CD4-positive, alpha-beta T cell (primary cell): ENCODE results near the gene TIMM22. TPM values are rescaled to one million over a fixed set of nuclear protein-coding genes. Genes with fewer than 3 reads are reported as not detected.

ENCODE experiments used
- ATAC-seq: fragments of 200-7000 bp; cut with Tn5 transposase; one replicate; pipeline ENCODE4 v1.10.0; 2022; ENCODE audit warnings: mild to moderate bottlenecking; ENCODE audit not compliant: poor library complexity
- CTCF ChIA-PET: fragments of 350-600 bp; sonication (Branson Sonifier 250); formaldehyde crosslinking; loops from one replicate; lab custom pipeline; 2021; ENCODE audit warnings: antibody characterized with exemption, inconsistent platforms; lab: Charles Lee
- POLR2A ChIA-PET: fragments of 350-600 bp; sonication (Branson Sonifier 250); formaldehyde crosslinking; loops from one replicate; lab custom pipeline; 2021; ENCODE audit warnings: antibody characterized with exemption, inconsistent platforms; lab: Charles Lee
- DNase-seq, 14 experiments: peaks; one replicate each; pipeline ENCODE4 v3.0.0-alpha.2; 2013 to 2020; ENCODE audit warnings: mixed read lengths in 2 of 14
- H3K27ac ChIP-seq, 2 donors: one replicate each; pipeline versions ENCODE4 v1.5.1 to v1.7.0; 2013; ENCODE audit warnings: low read length in 2 of 2, low read depth in 1 of 2, mild to moderate bottlenecking in 1 of 2
- H3K27me3 ChIP-seq, 2 experiments: 1 replicate in 1 of 2; 2 replicates in 1 of 2; pipeline versions ENCODE4 v1.6.1 to v1.7.0; 2013; ENCODE audit warnings: low read length in 2 of 2, control low read depth in 1 of 2, mild to moderate bottlenecking in 1 of 2, moderate library complexity in 1 of 2; ENCODE audit not compliant: insufficient read depth in 2 of 2, control insufficient read depth in 1 of 2
- H3K36me3 ChIP-seq: one replicate; pipeline ENCODE4 v1.6.1; 2013; ENCODE audit warnings: low read length, control low read depth; ENCODE audit not compliant: insufficient read depth
- H3K4me1 ChIP-seq: one replicate; pipeline ENCODE4 v1.6.1; 2013; ENCODE audit warnings: low read length, control low read depth; ENCODE audit not compliant: insufficient read depth
- H3K4me3 ChIP-seq: one replicate; pipeline ENCODE4 v1.5.1; 2013; ENCODE audit warnings: mild to moderate bottlenecking, low read length, moderate library complexity
- H3K9me3 ChIP-seq, 2 experiments: 1 replicate in 1 of 2; 2 replicates in 1 of 2; pipeline versions ENCODE4 v1.6.1 to v1.7.0; 2013; ENCODE audit warnings: low read length in 2 of 2, mild to moderate bottlenecking in 2 of 2, control low read depth in 1 of 2, moderate library complexity in 1 of 2; ENCODE audit not compliant: control insufficient read depth in 1 of 2, insufficient read depth in 1 of 2
- H3K27ac Mint-ChIP-seq: one replicate; pipeline ENCODE4 v1.8.0; 2020; ENCODE audit warnings: mixed read lengths
- H3K27me3 Mint-ChIP-seq: one replicate; pipeline ENCODE4 v1.8.0; 2021; ENCODE audit warnings: mixed read lengths
- H3K36me3 Mint-ChIP-seq: one replicate; pipeline ENCODE4 v1.8.0; 2021; ENCODE audit warnings: low read depth, mixed read lengths
- H3K4me1 Mint-ChIP-seq: one replicate; pipeline ENCODE4 v1.8.0; 2021; ENCODE audit warnings: low read depth, mixed read lengths
- H3K4me3 Mint-ChIP-seq: one replicate; pipeline ENCODE4 v1.8.0; 2020; ENCODE audit warnings: mild to moderate bottlenecking, mixed read lengths
- H3K9me3 Mint-ChIP-seq: one replicate; pipeline ENCODE4 v1.8.0; 2020; ENCODE audit warnings: mixed read lengths
- CTCF ChIP-seq: fragments of 200-600 bp; IDR thresholded peaks from one replicate; pipeline ENCODE4 v1.8.0; 2022; ENCODE audit warnings: antibody characterized with exemption, mild to moderate bottlenecking
- intact Hi-C, 2 experiments: fragments of 100-400 bp; cut with DNase I in 1 of 2; cut with micrococcal nuclease in 1 of 2; formaldehyde crosslinking; loops; one replicate each; pipeline versions ENCODE4 v1.15.1 to v1.9.0; 2023 to 2025; cut with DNase I, micrococcal nuclease
- total RNA-seq, 174 experiments: library from RNA in 2 of 174; stranded (reverse) in 2 of 174; gene quantifications; one replicate each; pipeline ENCODE4 v1.2.3 and lab custom pipeline; 2021 to 2026

Gene TIMM22
- total RNA-seq, 2 experiments from 2014 or later = 10.2 to 10.9 TPM

- Mint-ChIP-seq H3K4me1 (peaks cover 36% of the 10 kb centered on the region), H3K36me3 (peaks cover 66% of the 10 kb centered on the region), H3K4me3 (no peak overlapping the region), H3K27me3 (no peaks in the 10 kb centered on the region), H3K27ac (no peak overlapping the region), H3K9me3 (no peaks in the 10 kb centered on the region)
- ATAC-seq (no peak), DNase-seq (peak in 1 of 14 experiments; percentile 14)
- Histone ChIP-seq H3K4me3 (no peak overlapping the region), H3K27me3 (no peaks in the 10 kb centered on the region), H3K27ac (no peak overlapping the region), H3K36me3 (peaks cover 60% of the 10 kb centered on the region), H3K4me1 (peaks cover 28% of the 10 kb centered on the region), H3K9me3 (no peaks in the 10 kb centered on the region)
- intact Hi-C loops = no loop called here
- TF ChIP-seq CTCF = no peak
- ChIA-PET CTCF (interaction anchor here (1.3 kb wide), 2 partner anchors 20 to 206 kb away, joined by 3 to 4 read pairs; no protein-coding TSS in a partner anchor), POLR2A (no interaction called here)
Measured at GRCh38 chr17:1000597-1001461, 3.9 kb downstream of the TIMM22 start.

GRCh38 chr17:1001640-1002411 is 4.9 kb downstream of the TIMM22 start:
- H3K4me1 ChIP-seq = peaks cover 21% of the 10 kb centered on the region
- intact Hi-C loops = no loop called here
- POLR2A ChIA-PET = no interaction called here
- no peaks in the 10 kb centered on the region for H3K27me3 Mint-ChIP-seq
- TF ChIP-seq CTCF = no peak
- ATAC-seq (no peak), DNase-seq (peak in 1 of 14 experiments; percentile 8)
- H3K4me3 Mint-ChIP-seq = no peak overlapping the region
- no peak overlapping the region for H3K4me3 ChIP-seq
- H3K9me3 Mint-ChIP-seq = no peaks in the 10 kb centered on the region
- H3K36me3 ChIP-seq = peaks cover 67% of the 10 kb centered on the region
- H3K27ac ChIP-seq = no peak overlapping the region
- peaks cover 65% of the 10 kb centered on the region for H3K36me3 Mint-ChIP-seq
- no peak overlapping the region for H3K27ac Mint-ChIP-seq
- CTCF ChIA-PET = no interaction called here
- H3K9me3 ChIP-seq = no peaks in the 10 kb centered on the region
- peaks cover 31% of the 10 kb centered on the region for H3K4me1 Mint-ChIP-seq
- no peaks in the 10 kb centered on the region for H3K27me3 ChIP-seq

- H3K9me3 Mint-ChIP-seq = no peaks in the 10 kb centered on the region
- ATAC-seq = no peak
- H3K36me3 Mint-ChIP-seq = peaks cover 62% of the 10 kb centered on the region
- intact Hi-C loops = no loop called here
- H3K4me1 Mint-ChIP-seq = peaks cover 28% of the 10 kb centered on the region
- ChIA-PET POLR2A (no interaction called here), CTCF (no interaction called here)
- H3K9me3 ChIP-seq = no peaks in the 10 kb centered on the region
- H3K27me3 ChIP-seq = no peaks in the 10 kb centered on the region
- H3K27ac ChIP-seq = no peak overlapping the region
- DNase-seq = no peak
- no peaks in the 10 kb centered on the region for H3K27me3 Mint-ChIP-seq
- H3K36me3 ChIP-seq = peaks cover 70% of the 10 kb centered on the region
- H3K27ac Mint-ChIP-seq = no peak overlapping the region
- peaks cover 18% of the 10 kb centered on the region for H3K4me1 ChIP-seq
- no peak overlapping the region for H3K4me3 Mint-ChIP-seq
- no peak for TF ChIP-seq CTCF
- H3K4me3 ChIP-seq = no peak overlapping the region
Measured at GRCh38 chr17:1002412-1002753, 5.5 kb downstream of the TIMM22 start.
